Vagina (tissue), 2 donors: ENCODE data around the gene MAG. TPM values are rescaled to one million over a fixed set of nuclear protein-coding genes. Genes with fewer than 3 reads are reported as not detected.

Experiments
- DNase-seq, 2 donors: peaks; one replicate each; pipeline ENCODE4 v3.0.0-alpha.2; 2017; ENCODE audit errors: extremely low spot score in 2 of 2
- H3K27ac ChIP-seq: fragments of 200-600 bp; sonication (generic); one replicate; pipeline ENCODE4 v1.5.1; 2019
- H3K27me3 ChIP-seq: fragments of 200-600 bp; sonication (generic); one replicate; pipeline ENCODE4 v1.5.1; 2019
- H3K36me3 ChIP-seq, 2 donors: fragments of 200-600 bp; sonication (generic); one replicate each; pipeline ENCODE4 v1.5.1; 2017 to 2019
- H3K4me1 ChIP-seq: fragments of 200-600 bp; sonication (generic); one replicate; pipeline ENCODE4 v1.5.1; 2019
- H3K4me3 ChIP-seq, 2 donors: fragments of 200-600 bp; sonication (generic); 1 replicate in 1 of 2; 2 replicates in 1 of 2; pipeline ENCODE4 v1.5.1; 2016 to 2019
- H3K9me3 ChIP-seq: fragments of 200-600 bp; sonication (generic); one replicate; pipeline ENCODE4 v1.5.1; 2019
- POLR2A ChIP-seq, 2 donors: fragments of 450-650 bp; IDR thresholded peaks; one replicate each; pipeline ENCODE4 v1.6.1; 2017; ENCODE audit warnings: antibody characterized with exemption in 2 of 2, mild to moderate bottlenecking in 2 of 2, moderate library complexity in 2 of 2
- POLR2AphosphoS5 ChIP-seq, 2 donors: sonication (generic); formaldehyde crosslinking; IDR thresholded peaks; one replicate each; pipeline ENCODE4 v1.9.0; 2017; ENCODE audit warnings: antibody characterized with exemption in 2 of 2, mild to moderate bottlenecking in 2 of 2, low read depth in 1 of 2; ENCODE audit not compliant: insufficient read depth in 1 of 2
- intact Hi-C: fragments of 100-400 bp; cut with DNase I; formaldehyde crosslinking; loops from one replicate; pipeline ENCODE4 v1.15.1; 2023
- total RNA-seq: library from RNA; depleted of rRNA; stranded (reverse); fragments of >200 nt; gene quantifications from one replicate; pipeline ENCODE4 v1.2.3, GENCODE V29; 2016
- TF ChIP-seq, protein P1 (sequence below), 3 experiments: fragments of 450-650 bp in 2 of 3; fragments of 200-600 bp in 1 of 3; sonication (generic) in 1 of 3; IDR thresholded peaks; one replicate each; pipeline ENCODE4 v1.5.1; 2017 to 2019; ENCODE audit warnings: antibody characterized with exemption in 3 of 3, mild to moderate bottlenecking in 2 of 3, moderate library complexity in 2 of 3

The MAG gene
- total RNA-seq, 1 donor from 2014 or later = not detected

DNA sequence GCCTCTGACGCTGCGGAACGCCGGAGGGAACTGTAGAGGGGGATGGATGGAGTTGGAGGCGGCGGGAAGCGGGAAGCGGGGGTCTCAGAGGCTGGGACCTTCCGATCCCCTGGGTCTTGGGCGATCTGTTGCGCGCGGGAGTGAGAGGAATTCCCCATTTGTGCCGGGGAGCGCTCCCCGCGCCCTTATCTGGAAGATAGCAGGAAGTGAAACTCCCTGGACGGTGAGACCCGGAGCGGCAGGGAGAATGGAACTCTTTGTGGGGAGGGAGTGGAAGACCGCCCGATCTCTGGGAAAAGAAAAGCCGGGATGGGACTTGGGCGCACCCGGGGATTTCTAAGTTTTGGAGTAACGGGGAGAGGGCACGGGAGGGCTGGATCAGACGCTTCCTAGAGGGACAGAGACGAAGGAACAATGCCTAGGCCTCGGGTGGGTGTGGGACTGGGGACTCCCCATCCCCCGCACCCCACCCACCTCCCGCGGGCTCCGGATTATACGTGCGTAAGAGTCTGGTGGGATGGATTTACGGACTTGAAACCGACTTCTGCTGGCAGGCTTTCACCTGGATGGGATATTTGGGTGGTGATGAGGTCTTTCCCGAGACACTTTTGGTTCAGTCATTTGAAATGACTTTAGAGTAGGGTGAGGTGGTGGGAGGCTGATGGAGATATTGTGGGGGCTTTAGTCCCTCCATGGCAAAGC is 42.7 kb upstream of the MAG start:
- Histone ChIP-seq H3K36me3 (no peaks in the 10 kb centered on the region), H3K27ac (peak overlapping the region; percentile 81), H3K27me3 (no peaks in the 10 kb centered on the region), H3K9me3 (no peaks in the 10 kb centered on the region), H3K4me3 (peak overlapping the region; percentile 56 to 59), H3K4me1 (peaks cover 31% of the 10 kb centered on the region)
- intact Hi-C loops = no loop called here
- DNase-seq = peak; percentile 47 to 77
- TF ChIP-seq POLR2AphosphoS5 (IDR thresholded peaks at IDR 0.05; ENCODE audit: insufficient read depth in 1 of 2, low read depth in 1 of 2) = no peak
- TF ChIP-seq, protein P1, sequence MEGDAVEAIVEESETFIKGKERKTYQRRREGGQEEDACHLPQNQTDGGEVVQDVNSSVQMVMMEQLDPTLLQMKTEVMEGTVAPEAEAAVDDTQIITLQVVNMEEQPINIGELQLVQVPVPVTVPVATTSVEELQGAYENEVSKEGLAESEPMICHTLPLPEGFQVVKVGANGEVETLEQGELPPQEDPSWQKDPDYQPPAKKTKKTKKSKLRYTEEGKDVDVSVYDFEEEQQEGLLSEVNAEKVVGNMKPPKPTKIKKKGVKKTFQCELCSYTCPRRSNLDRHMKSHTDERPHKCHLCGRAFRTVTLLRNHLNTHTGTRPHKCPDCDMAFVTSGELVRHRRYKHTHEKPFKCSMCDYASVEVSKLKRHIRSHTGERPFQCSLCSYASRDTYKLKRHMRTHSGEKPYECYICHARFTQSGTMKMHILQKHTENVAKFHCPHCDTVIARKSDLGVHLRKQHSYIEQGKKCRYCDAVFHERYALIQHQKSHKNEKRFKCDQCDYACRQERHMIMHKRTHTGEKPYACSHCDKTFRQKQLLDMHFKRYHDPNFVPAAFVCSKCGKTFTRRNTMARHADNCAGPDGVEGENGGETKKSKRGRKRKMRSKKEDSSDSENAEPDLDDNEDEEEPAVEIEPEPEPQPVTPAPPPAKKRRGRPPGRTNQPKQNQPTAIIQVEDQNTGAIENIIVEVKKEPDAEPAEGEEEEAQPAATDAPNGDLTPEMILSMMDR (IDR thresholded peaks at IDR 0.05) = no peak

DNA sequence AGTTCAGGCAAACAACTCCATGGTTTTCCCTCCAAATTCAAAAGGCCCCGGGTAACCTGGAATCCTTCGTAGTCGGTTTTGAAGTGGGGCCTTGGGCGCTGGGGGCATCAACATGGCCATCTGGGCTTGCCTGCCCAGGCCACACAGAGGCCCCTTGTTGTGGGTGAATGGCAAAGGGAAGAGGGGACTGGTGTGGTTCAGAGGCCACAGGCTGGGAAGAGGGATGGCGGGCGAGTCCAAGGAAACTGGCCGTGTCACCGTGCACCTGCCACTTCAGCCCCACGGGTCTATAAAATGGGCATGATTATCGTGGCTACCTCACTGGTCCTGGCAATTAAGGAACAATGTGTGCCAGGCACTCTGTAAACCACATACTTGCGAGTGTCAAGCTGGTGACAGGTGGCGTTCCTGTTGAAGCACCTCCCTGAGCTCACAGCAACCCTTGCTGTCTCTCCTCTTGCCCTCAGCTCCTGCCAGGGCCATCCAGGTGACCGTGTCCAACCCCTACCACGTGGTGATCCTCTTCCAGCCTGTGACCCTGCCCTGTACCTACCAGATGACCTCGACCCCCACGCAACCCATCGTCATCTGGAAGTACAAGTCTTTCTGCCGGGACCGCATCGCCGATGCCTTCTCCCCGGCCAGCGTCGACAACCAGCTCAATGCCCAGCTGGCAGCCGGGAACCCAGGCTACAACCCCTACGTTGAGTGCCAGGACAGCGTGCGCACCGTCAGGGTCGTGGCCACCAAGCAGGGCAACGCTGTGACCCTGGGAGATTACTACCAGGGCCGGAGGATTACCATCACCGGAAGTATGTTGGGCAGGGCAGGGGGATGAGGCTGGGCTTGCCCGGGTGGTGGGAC is 41.9 kb upstream of the MAG start:
- intact Hi-C loops = no loop called here
- peak overlapping the region; percentile 56 to 59 for H3K4me3 ChIP-seq
- peaks cover 31% of the 10 kb centered on the region for H3K4me1 ChIP-seq
- H3K36me3 ChIP-seq = no peaks in the 10 kb centered on the region
- TF ChIP-seq POLR2AphosphoS5 (IDR thresholded peaks at IDR 0.05; ENCODE audit: insufficient read depth in 1 of 2, low read depth in 1 of 2) (no peak), POLR2A (IDR thresholded peaks at IDR 0.05) (no peak)
- TF ChIP-seq, protein P1 (IDR thresholded peaks at IDR 0.05) = no peak
- H3K27ac ChIP-seq = no peak overlapping the region
- no peaks in the 10 kb centered on the region for H3K27me3 ChIP-seq
- peak; percentile 79 to 84 for DNase-seq
- H3K9me3 ChIP-seq = no peaks in the 10 kb centered on the region

DNA sequence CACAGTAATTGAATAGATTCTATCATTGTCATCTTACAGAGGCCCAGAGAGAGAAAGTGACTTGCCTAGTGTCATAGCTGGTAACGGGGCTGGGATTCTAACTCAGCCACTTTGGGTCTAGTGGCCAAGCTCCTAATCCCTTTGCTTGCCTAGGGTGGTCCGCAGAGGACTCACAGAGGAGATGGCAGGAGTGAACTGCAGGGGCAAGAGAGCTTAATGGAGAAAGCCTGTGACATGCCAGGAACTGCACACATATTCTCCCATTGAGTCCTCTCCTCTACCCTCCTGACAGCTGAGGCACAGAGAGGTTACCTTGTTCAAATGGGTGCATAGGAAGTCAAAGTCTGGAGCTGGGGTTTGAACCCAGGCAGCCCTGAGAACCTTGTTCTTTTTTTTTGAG is 40.5 kb upstream of the MAG start:
- TF ChIP-seq, protein P1 (IDR thresholded peaks at IDR 0.05) = no peak
- TF ChIP-seq POLR2AphosphoS5 (IDR thresholded peaks at IDR 0.05; ENCODE audit: insufficient read depth in 1 of 2, low read depth in 1 of 2) (no peak), POLR2A (IDR thresholded peaks at IDR 0.05) (no peak)
- no peaks in the 10 kb centered on the region for H3K27me3 ChIP-seq
- H3K36me3 ChIP-seq = no peaks in the 10 kb centered on the region
- peaks cover 31% of the 10 kb centered on the region for H3K4me1 ChIP-seq
- no peak overlapping the region for H3K4me3 ChIP-seq
- intact Hi-C loops = no loop called here
- H3K27ac ChIP-seq = no peak overlapping the region
- DNase-seq = peak; percentile 37 to 69
- H3K9me3 ChIP-seq = no peaks in the 10 kb centered on the region

DNA sequence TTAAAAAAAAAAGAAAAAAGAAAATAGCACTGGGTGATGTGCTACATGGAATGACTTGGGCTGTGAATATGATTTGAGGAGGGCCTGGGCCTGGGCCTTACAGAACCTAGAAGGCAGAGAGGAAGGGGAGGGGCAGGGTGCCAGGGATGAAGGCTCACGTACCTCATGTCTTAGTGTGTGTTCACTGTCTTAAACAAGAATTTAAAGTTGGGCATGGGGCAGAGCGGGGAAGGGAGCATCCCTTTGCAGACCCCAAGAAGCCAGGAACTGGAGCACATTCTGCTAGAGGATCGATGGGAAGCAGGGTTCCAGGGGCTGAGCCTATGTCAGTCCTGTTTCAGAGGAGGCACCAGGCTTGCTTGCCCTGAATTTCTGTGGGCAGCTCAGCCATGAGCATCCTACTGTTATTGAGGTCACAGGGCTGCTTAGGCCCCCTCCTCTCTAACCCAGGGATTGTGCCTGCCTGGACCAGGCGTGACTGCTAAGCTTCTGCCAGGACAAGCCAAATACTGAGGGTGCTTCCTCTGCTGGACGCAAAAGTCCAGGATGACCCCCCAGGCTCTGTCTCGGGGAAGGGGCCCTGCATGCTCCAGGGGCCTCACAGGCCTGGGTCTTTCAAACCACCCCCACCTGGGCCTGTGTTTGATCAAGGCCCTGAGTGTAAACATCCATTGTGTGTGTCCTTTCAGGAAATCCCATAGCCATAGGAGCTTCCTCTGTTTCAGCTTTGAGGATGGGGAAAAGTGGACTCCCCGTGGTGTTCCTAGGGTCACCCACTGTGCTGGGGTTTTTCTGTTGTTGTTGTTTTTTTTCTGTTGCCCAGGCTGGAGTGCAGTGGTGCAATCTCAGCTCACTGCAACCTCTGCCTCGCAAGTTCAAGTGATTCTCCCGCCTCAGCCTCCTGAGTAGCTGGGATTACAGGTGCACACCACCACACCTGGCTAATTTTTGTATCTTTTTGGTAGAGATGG is 38.4 kb upstream of the MAG start:
- peak; percentile 44 to 52 for DNase-seq
- TF ChIP-seq, protein P1 (IDR thresholded peaks at IDR 0.05) = no peak
- TF ChIP-seq POLR2AphosphoS5 (IDR thresholded peaks at IDR 0.05; ENCODE audit: insufficient read depth in 1 of 2, low read depth in 1 of 2) (no peak), POLR2A (IDR thresholded peaks at IDR 0.05) (no peak)
- H3K4me1 ChIP-seq = peaks cover 19% of the 10 kb centered on the region
- H3K27ac ChIP-seq = no peak overlapping the region
- no peak overlapping the region for H3K4me3 ChIP-seq
- no peaks in the 10 kb centered on the region for H3K36me3 ChIP-seq
- no peaks in the 10 kb centered on the region for H3K27me3 ChIP-seq
- H3K9me3 ChIP-seq = no peaks in the 10 kb centered on the region
- intact Hi-C loops = no loop called here
